ENCODE data around the gene CALN1.
A peak's percentile ranks its signal among the peaks of the same experiment; 100 is the strongest.
"Not testable (repeated sequence)": the region's sequence is repeated elsewhere in the genome, so short reads cannot be mapped to it uniquely, and the experiment has no call there.

The CALN1 gene

DNA sequence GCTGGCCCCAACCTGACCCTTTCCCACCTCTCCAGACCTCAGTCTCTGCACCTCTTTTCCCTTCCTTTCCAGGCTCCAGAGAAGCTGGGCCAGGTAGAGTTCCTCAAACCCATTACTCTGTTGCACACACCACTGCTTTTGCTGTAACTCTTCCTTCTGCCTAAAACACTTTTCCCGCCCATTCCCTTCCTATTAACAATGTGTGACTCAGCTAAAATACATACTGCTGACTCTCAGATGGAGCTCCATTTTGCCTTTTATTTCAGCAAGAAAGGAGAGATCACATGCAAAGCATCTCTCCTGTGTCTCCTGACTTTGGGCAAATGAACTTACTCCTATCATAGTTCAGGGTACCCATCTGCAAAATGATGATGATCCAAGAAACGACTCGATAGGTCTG lies 201.0 kb downstream of the CALN1 start:
- TF ChIP-seq ZFX (IDR thresholded peaks at IDR 0.05) = no peak
- TF ChIP-seq, protein P1, sequence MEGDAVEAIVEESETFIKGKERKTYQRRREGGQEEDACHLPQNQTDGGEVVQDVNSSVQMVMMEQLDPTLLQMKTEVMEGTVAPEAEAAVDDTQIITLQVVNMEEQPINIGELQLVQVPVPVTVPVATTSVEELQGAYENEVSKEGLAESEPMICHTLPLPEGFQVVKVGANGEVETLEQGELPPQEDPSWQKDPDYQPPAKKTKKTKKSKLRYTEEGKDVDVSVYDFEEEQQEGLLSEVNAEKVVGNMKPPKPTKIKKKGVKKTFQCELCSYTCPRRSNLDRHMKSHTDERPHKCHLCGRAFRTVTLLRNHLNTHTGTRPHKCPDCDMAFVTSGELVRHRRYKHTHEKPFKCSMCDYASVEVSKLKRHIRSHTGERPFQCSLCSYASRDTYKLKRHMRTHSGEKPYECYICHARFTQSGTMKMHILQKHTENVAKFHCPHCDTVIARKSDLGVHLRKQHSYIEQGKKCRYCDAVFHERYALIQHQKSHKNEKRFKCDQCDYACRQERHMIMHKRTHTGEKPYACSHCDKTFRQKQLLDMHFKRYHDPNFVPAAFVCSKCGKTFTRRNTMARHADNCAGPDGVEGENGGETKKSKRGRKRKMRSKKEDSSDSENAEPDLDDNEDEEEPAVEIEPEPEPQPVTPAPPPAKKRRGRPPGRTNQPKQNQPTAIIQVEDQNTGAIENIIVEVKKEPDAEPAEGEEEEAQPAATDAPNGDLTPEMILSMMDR (conservative IDR thresholded peaks at IDR 0.05) = no peak
- no peak overlapping the region for H3K27ac ChIP-seq

DNA sequence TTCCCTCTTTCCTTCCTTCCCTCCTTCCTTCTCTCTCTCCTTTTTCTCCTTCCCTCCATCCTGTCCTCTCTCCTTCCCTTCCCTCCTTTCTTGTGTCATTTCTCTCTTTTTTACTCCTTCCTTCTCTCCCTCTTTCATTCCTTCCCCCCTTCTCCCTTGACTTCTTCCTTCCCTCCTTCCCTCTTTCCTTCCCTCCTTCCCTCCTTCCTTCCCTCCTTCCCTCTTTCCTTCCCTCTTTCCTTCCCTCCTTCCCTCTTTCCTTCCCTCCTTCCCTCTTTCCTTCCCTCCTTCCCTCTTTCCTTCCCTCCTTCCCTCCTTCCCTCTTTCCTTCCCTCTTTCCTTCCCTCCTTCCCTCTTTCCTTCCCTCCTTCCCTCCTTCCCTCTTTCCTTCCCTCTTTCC lies 203.1 kb downstream of the CALN1 start:
- H3K27ac ChIP-seq = not testable (repeated sequence)

DNA sequence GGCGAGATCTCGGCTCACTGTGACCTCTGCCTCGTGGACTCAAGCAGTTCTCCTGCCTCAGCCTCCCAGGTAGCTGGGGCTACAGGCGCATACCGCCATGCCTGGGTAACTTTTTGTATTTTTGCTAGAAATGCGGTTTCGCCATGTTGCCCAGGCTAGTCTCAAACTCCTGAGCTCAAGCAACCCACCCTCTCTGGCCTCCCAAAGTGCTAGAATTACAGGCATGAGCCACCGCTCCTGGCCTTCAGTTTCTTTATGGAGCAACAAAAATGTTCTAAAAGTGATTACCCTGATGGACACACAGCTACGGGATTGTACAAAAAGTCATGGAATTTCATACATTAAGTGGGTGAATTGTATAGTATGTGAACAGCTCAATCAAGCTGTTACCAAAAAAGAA lies 216.0 kb downstream of the CALN1 start:
- TF ChIP-seq, protein P1 (conservative IDR thresholded peaks at IDR 0.05) = no peak
- no peak for TF ChIP-seq ZFX (IDR thresholded peaks at IDR 0.05)
- H3K27ac ChIP-seq = no peak overlapping the region

DNA sequence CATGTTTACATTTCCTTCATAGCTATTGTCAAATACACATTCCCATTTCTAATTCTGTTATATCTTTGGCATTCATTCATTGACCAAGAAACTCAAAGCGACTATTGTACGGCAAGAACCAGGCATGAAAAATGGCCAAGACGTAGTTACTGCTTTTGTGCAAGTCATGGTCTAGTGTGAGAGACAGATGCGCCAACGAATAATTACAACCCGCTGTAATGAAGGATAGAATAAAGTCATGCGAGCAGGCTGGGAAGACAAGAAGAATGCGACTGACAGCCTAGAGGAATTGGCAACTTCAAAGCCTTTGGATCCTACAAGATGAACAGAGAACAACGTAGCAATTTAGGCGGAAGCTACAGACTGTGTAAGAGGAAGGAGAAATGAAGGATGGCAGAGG lies 221.2 kb downstream of the CALN1 start:
- TF ChIP-seq, protein P1 (conservative IDR thresholded peaks at IDR 0.05) = no peak
- no peak for TF ChIP-seq ZFX (IDR thresholded peaks at IDR 0.05)
- H3K27ac ChIP-seq = no peak overlapping the region

DNA sequence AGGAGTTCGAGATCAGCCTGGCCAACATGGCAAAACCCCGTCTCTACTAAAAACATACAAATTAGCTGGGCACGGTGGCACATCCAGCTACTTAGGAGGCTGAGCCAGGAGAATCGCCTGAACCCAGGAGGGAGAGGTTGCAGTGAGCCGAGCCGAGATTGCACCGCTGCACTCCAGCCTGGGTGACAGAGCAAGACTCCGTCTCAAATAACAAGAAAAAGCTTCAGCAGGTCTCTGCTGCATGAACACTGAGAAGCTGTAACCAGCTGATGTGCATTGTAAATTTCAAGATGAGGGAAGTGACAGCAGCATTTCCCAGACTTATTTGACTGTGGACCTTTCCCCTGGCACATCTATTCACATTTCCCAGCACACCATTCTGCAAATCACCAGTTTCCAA lies 222.0 kb downstream of the CALN1 start:
- H3K27ac ChIP-seq = no peak overlapping the region
- TF ChIP-seq, protein P1 (conservative IDR thresholded peaks at IDR 0.05) = no peak
- no peak for TF ChIP-seq ZFX (IDR thresholded peaks at IDR 0.05)

DNA sequence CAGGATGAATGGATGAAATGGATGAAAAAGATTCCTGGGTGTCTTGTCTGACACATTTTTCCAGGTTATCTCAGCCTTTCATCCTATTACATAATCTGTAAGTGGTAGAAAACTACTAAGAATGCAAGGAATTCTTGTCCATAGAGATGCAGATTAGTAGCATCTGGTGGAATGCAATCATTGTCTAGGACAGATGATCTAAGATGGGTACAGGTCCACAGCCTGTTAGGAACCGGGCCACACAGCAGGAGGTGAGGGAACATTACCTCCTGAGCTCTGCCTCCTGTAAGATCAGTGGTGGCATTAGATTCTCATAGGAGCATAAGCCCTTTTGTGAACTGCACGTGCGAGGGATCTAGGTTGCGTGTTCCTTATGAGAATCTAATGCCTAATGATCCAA lies 225.0 kb downstream of the CALN1 start:
- no peak overlapping the region for H3K27ac ChIP-seq
- no peak for TF ChIP-seq ZFX (IDR thresholded peaks at IDR 0.05)
- TF ChIP-seq, protein P1 (conservative IDR thresholded peaks at IDR 0.05) = no peak

DNA sequence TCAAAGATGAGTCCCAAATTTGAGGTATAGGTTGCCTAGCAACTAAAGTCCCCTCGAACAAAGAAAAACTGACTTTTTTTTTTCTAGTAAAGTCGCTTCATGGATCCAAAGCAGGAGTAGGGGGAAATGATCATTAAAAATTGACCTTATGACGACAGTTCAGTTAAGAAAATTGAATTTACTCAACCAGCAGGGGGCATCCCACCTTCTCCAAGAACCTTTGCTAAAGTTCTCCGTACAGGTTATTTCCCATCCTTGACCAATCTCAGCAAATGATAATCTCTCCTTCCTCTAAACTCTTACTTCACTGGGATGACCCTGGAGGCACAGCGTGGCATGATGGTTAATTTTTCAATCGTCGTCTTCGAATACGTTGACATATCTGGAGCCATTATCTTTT lies 228.3 kb downstream of the CALN1 start:
- TF ChIP-seq ZFX (IDR thresholded peaks at IDR 0.05) = no peak
- TF ChIP-seq, protein P1 (conservative IDR thresholded peaks at IDR 0.05) = peak; percentile 72

DNA sequence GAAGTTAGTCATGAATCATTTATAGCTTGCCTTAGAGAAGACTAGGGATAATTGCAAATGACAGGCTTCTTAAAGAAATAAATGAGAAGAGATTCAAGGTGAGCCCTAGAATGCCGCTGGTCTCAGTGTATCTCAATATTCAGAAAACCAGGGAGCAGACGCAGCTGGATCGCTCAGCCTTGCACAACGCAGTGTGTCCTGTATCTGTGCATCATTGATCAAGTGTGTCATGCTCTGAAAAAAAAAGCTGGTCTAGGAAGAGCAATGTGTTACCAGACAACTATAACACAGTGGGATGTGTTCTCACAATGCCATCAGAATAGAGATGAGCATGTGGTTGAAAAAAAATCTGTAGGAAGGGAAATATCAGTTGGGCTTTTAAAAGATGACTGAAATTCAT lies 230.1 kb downstream of the CALN1 start:
- TF ChIP-seq, protein P1 (conservative IDR thresholded peaks at IDR 0.05) = no peak
- no peak for TF ChIP-seq ZFX (IDR thresholded peaks at IDR 0.05)
- H3K27ac ChIP-seq = no peak overlapping the region

More for the DNA sequence above, 228.3 kb downstream of the CALN1 start:
- H3K27ac ChIP-seq = no peak overlapping the region
